HCT116 (cell line): ENCODE results near the gene ZNF346.

ENCODE experiments used
- CBX3 ChIP-seq: IDR thresholded peaks from 2 replicates; pipeline ENCODE4 v1.6.1; 2012; ENCODE audit warnings: low read depth
- CTCF ChIP-seq, 3 experiments: fragments of 200-600 bp in 1 of 3; sonication (generic) in 1 of 3; IDR thresholded peaks in 2 of 3; conservative IDR thresholded peaks in 1 of 3; 2 replicates each; pipeline ENCODE4 v1.5.1; 2012 to 2017; ENCODE audit warnings: low read depth in 2 of 3, low read length in 2 of 3, antibody characterized with exemption in 1 of 3, borderline replicate concordance in 1 of 3, control low read depth in 1 of 3, mild to moderate bottlenecking in 1 of 3, mixed read lengths in 1 of 3, mixed run types in 1 of 3, moderate library complexity in 1 of 3; ENCODE audit not compliant: insufficient read depth in 1 of 3
- EZH2 ChIP-seq: fragments of 200-600 bp; sonication (generic); IDR thresholded peaks from 2 replicates; pipeline ENCODE4 v1.6.1; 2017; ENCODE audit warnings: antibody characterized with exemption, mixed run types
- POLR2A ChIP-seq: IDR thresholded peaks from 2 replicates; pipeline ENCODE4 v1.7.0; 2011; ENCODE audit warnings: borderline replicate concordance; ENCODE audit not compliant: insufficient read depth, insufficient read length; ENCODE audit errors: extremely low read depth
- RAD21 ChIP-seq: IDR thresholded peaks from 2 replicates; pipeline ENCODE4 v1.6.1; 2012; ENCODE audit warnings: low read depth, mild to moderate bottlenecking
- REST ChIP-seq: IDR thresholded peaks from 2 replicates; pipeline ENCODE4 v1.6.1; 2012; ENCODE audit warnings: low read depth
- YY1 ChIP-seq: IDR thresholded peaks from 2 replicates; pipeline ENCODE4 v1.6.1; 2011; ENCODE audit warnings: low read length, low read depth, moderate library complexity, mild to moderate bottlenecking; ENCODE audit not compliant: insufficient replicate concordance; ENCODE audit errors: extremely low read depth
- ZFX ChIP-seq: fragments of 450-650 bp; IDR thresholded peaks from 2 replicates; pipeline ENCODE4 v1.6.1; 2017

- TF ChIP-seq YY1 (no peak), CTCF (IDR thresholded peaks at IDR 0.05 in 2 of 3, conservative IDR thresholded peaks at IDR 0.05 in 1 of 3; ENCODE audit: borderline replicate concordance in 1 of 3, insufficient read depth in 1 of 3, low read depth in 2 of 3, low read length in 2 of 3) (no peak), EZH2 (no peak), POLR2A (no peak), ZFX (no peak), CBX3 (no peak), RAD21 (no peak), REST (no peak)
These were observed 22.1 kb downstream of the ZNF346 start for GRCh38 chr5:177044641-177045040.
